Smooth muscle cell (in vitro differentiated cells): ENCODE data around the gene GRHPR. TPM values are rescaled to one million over a fixed set of nuclear protein-coding genes. Genes with fewer than 3 reads are reported as not detected.

ENCODE experiments used
- DNase-seq: peaks from one replicate; lab custom pipeline; 2025; ENCODE audit not compliant: unreplicated experiment; lab: John Stamatoyannopoulos, UW
- H2AFZ ChIP-seq: fragments of 200-600 bp; sonication (generic); 2 replicates; pipeline ENCODE4 v1.6.0; 2016; ENCODE audit warnings: antibody characterized with exemption, low read depth, mild to moderate bottlenecking
- H3F3A ChIP-seq: fragments of 200-600 bp; sonication (generic); 2 replicates; pipeline ENCODE4 v1.6.0; 2017; ENCODE audit warnings: antibody characterized with exemption, low read depth
- H3K27ac ChIP-seq: fragments of 200-600 bp; sonication (generic); 2 replicates; pipeline ENCODE4 v1.5.1; 2016; ENCODE audit warnings: low read depth, mild to moderate bottlenecking
- H3K27me3 ChIP-seq: fragments of 200-600 bp; sonication (generic); 2 replicates; pipeline ENCODE4 v1.6.1; 2016; ENCODE audit warnings: low read depth, mild to moderate bottlenecking
- H3K36me3 ChIP-seq: fragments of 200-600 bp; sonication (generic); 2 replicates; pipeline ENCODE4 v1.5.1; 2016; ENCODE audit warnings: low read depth
- H3K4me1 ChIP-seq: fragments of 200-600 bp; sonication (generic); 2 replicates; pipeline ENCODE4 v1.5.1; 2016; ENCODE audit warnings: low read depth
- H3K4me2 ChIP-seq: fragments of 200-600 bp; sonication (generic); 2 replicates; pipeline ENCODE4 v1.6.0; 2016; ENCODE audit warnings: mild to moderate bottlenecking
- H3K4me3 ChIP-seq: fragments of 200-600 bp; sonication (generic); 2 replicates; pipeline ENCODE4 v1.5.1; 2016; ENCODE audit warnings: mild to moderate bottlenecking
- H3K79me2 ChIP-seq: fragments of 200-600 bp; sonication (generic); 2 replicates; pipeline ENCODE4 v1.6.0; 2016; ENCODE audit warnings: low read depth, mild to moderate bottlenecking
- H3K9ac ChIP-seq: fragments of 200-600 bp; sonication (generic); 2 replicates; pipeline ENCODE4 v1.6.0; 2016; ENCODE audit warnings: low read depth
- H3K9me3 ChIP-seq: fragments of 200-600 bp; sonication (generic); replicated peaks from 2 replicates; pipeline ENCODE4 v1.5.1; 2016; ENCODE audit warnings: low read depth
- H4K20me1 ChIP-seq: fragments of 200-600 bp; sonication (generic); 2 replicates; pipeline ENCODE4 v1.6.0; 2016; ENCODE audit warnings: low read depth
- WGBS: methylation state at CpG from one replicate; pipeline ENCODE4 v1.1.7; 2016; ENCODE audit warnings: low lambda C conversion rate; 5-methylcytosine and 5-hydroxymethylcytosine counted together
- polyA plus RNA-seq: library from polyadenylated mRNA; unstranded; fragments of >200 nt; fragmentation: Nextera tagmentation; extraction: Ambion mirVana; gene quantifications from 2 replicates; pipeline ENCODE4 v1.2.1, GENCODE V29; 2016
- total RNA-seq: library from RNA; depleted of rRNA; stranded (reverse); fragments of >200 nt; gene quantifications from 2 replicates; pipeline ENCODE4 v1.2.3, GENCODE V29; 2014
- TF ChIP-seq, protein P1 (sequence below): fragments of 200-600 bp; sonication (generic); IDR thresholded peaks from 2 replicates; pipeline ENCODE4 v1.5.1; 2017; ENCODE audit warnings: borderline replicate concordance, mild to moderate bottlenecking, antibody characterized with exemption; ENCODE audit not compliant: insufficient read depth, poor library complexity, severe bottlenecking

GRHPR gene
- total and polyA plus RNA-seq, 2 experiments from 2014 or later = 89.3 to 128 TPM

DNA sequence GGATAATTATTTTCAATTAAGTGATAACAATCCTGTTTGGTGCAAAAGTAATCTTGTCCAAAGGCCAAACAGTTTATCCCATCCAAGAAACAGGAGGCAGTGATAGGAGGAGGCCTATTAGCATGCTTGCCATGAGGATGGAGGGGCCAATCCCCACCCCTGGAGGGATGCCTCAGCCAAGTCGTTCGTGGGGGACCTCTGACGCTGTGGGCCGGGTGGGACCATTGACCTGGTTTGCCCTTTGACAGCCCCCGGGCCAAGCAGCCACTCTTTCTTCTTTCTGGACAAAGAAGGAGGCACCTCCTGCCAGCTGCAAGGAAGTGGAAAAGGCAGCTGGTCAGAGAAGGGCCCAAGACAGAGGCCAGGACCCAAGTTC lies 39.5 kb upstream of the GRHPR start:
- Histone ChIP-seq H3K27ac (no peak overlapping the region), H3K9ac (no peak overlapping the region), H3K4me1 (no peaks in the 10 kb centered on the region), H3K9me3 (no peaks in the 10 kb centered on the region), H2AFZ (no peak overlapping the region), H3K27me3 (peaks cover 3% of the 10 kb centered on the region), H4K20me1 (no peaks in the 10 kb centered on the region), H3F3A (no peaks in the 10 kb centered on the region), H3K36me3 (no peaks in the 10 kb centered on the region), H3K79me2 (no peaks in the 10 kb centered on the region), H3K4me2 (no peak overlapping the region), H3K4me3 (no peak overlapping the region)
- no peak for DNase-seq
- 81% methylated on average over 5 of the region's 5 CpGs for WGBS
- TF ChIP-seq, protein P1, sequence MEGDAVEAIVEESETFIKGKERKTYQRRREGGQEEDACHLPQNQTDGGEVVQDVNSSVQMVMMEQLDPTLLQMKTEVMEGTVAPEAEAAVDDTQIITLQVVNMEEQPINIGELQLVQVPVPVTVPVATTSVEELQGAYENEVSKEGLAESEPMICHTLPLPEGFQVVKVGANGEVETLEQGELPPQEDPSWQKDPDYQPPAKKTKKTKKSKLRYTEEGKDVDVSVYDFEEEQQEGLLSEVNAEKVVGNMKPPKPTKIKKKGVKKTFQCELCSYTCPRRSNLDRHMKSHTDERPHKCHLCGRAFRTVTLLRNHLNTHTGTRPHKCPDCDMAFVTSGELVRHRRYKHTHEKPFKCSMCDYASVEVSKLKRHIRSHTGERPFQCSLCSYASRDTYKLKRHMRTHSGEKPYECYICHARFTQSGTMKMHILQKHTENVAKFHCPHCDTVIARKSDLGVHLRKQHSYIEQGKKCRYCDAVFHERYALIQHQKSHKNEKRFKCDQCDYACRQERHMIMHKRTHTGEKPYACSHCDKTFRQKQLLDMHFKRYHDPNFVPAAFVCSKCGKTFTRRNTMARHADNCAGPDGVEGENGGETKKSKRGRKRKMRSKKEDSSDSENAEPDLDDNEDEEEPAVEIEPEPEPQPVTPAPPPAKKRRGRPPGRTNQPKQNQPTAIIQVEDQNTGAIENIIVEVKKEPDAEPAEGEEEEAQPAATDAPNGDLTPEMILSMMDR = no peak

DNA sequence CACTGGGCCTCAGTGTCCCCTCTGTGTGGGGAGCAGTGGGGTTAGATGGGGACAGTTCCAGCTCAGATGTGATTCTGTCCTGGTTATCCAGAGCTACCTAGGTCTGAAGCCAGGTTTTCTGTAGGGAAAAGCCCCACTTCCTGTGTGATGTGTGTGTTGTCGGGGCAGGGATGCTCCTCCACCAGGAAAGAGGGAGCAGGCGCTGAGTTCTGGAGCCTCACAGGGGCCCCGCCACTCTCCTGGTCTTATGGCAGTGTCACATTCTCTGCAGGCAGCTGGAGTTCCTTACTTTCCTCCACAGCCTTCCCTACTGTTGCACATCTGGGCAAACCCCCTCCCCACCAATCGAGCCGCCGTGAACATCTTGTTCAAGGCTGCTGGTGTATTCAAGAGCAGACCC lies 39.1 kb upstream of the GRHPR start:
- H3K27ac ChIP-seq = no peak overlapping the region
- no peaks in the 10 kb centered on the region for H3K79me2 ChIP-seq
- no peak overlapping the region for H3K9ac ChIP-seq
- H3K9me3 ChIP-seq = no peaks in the 10 kb centered on the region
- no peak for DNase-seq
- H3K4me1 ChIP-seq = no peaks in the 10 kb centered on the region
- no peaks in the 10 kb centered on the region for H3K27me3 ChIP-seq
- no peaks in the 10 kb centered on the region for H3K36me3 ChIP-seq
- no peak overlapping the region for H3K4me2 ChIP-seq
- H3K4me3 ChIP-seq = no peak overlapping the region
- WGBS = 92% methylated on average over 6 of the region's 6 CpGs
- no peaks in the 10 kb centered on the region for H3F3A ChIP-seq
- H2AFZ ChIP-seq = no peak overlapping the region
- TF ChIP-seq, protein P1 = no peak
- H4K20me1 ChIP-seq = no peaks in the 10 kb centered on the region

DNA sequence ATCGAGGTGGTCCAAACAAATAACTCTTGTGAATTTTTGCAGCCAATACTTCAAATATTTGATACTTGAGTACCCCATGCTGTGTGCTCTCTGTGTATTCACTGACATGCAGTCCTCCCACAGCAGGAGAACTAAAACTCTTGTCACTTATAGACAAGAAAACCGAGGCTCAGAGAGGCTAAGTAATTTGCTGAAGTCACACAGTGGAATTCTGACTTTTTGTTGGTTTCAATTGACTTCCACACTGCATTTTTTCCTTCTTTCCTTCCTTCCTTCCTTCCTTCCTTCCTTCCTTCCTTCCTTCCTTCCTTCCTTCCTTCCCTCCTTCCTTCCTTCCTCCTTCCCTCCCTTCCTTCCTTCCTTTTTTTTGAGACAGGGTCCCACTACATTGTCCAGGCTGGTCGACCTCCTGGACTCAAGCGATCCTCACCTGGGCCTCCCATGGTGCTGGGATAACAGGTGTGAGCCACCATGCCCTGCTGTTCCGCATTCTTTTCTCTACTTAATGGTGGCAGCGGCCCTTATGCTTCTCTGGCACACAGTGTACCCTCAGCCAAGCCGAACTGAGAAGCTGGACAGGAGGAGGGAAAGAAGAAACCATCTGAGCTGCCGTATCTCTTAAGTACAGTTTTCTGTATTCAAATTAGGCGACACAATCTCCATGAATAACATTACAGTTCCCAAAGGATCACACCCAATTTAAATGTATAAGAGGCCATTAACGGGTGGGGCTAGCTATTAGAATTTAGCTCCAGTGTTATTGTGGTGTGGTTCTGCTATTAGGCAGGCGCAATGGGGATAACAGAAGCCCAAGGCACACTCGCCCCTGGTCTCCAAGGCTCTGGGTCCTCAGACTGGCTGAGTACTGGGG lies 38.4 kb upstream of the GRHPR start:
- no peaks in the 10 kb centered on the region for H3K36me3 ChIP-seq
- H3K4me1 ChIP-seq = no peaks in the 10 kb centered on the region
- no peak overlapping the region for H3K4me3 ChIP-seq
- no peak overlapping the region for H3K4me2 ChIP-seq
- H3K27ac ChIP-seq = no peak overlapping the region
- no peaks in the 10 kb centered on the region for H3K27me3 ChIP-seq
- H3K79me2 ChIP-seq = no peaks in the 10 kb centered on the region
- no peaks in the 10 kb centered on the region for H3F3A ChIP-seq
- no peaks in the 10 kb centered on the region for H4K20me1 ChIP-seq
- no peak overlapping the region for H2AFZ ChIP-seq
- no peak overlapping the region for H3K9ac ChIP-seq
- DNase-seq = no peak
- WGBS = 82% methylated on average over 12 of the region's 12 CpGs
- H3K9me3 ChIP-seq = no peaks in the 10 kb centered on the region
- TF ChIP-seq, protein P1 = no peak

DNA sequence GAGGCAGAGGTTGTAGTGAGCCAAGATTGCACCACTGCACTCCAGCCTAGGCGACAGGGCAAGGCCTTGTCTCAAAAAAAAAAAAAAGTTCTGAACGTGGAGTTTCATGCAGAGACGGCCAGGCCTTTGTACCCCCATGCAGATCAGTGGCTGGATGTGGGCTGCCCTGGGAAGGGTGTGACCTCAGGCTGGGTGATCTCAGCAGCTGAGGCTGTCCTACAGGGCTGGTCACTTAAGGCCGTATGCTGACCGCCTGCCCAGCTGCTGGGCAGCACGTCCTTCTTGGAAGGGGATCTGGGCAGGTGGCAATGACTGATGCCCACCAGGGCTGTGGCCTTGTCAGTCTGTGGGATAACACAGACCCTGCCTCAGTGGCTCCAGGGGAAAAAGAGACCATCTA lies 37.2 kb upstream of the GRHPR start:
- Histone ChIP-seq H3K9me3 (no peaks in the 10 kb centered on the region), H3K27ac (no peak overlapping the region), H3K36me3 (no peaks in the 10 kb centered on the region), H3K79me2 (no peaks in the 10 kb centered on the region), H3K4me1 (no peaks in the 10 kb centered on the region), H3K27me3 (no peaks in the 10 kb centered on the region), H4K20me1 (no peaks in the 10 kb centered on the region), H3K4me3 (no peak overlapping the region), H3K9ac (no peak overlapping the region), H3K4me2 (no peak overlapping the region), H2AFZ (no peak overlapping the region), H3F3A (no peaks in the 10 kb centered on the region)
- TF ChIP-seq, protein P1 = no peak
- no peak for DNase-seq
- 91% methylated on average over 6 of the region's 6 CpGs for WGBS
